HCT116 (cell line): ENCODE results near the gene SUFU. TPM values are rescaled to one million over a fixed set of nuclear protein-coding genes. Genes with fewer than 3 reads are reported as not detected.

ENCODE experiments used
- ATAC-seq: fragments of 200-7000 bp; cut with Tn5 transposase; 2 replicates; pipeline ENCODE4 v1.9.1; 2020; ENCODE audit warnings: mild to moderate bottlenecking, moderate library complexity
- BruUV-seq: library from RNA; stranded (reverse); fragments of 400-500 nt; replicated peaks from 2 replicates; lab custom pipeline; 2021; lab: Mats Ljungman, UMichigan
- CTCF ChIA-PET: fragments of 300-600 bp; sonication (Branson Sonifier 250); formaldehyde crosslinking; loops from one replicate; lab custom pipeline; 2021; ENCODE audit warnings: antibody characterized with exemption; lab: Charles Lee
- POLR2A ChIA-PET: fragments of 300-600, 350-600 bp; sonication (Branson Sonifier 250); formaldehyde crosslinking; loops from one replicate; lab custom pipeline; 2021; ENCODE audit warnings: antibody characterized with exemption; lab: Charles Lee
- RAD21 ChIA-PET, 2 experiments: fragments of 300-600 bp; sonication (Branson Sonifier 250); formaldehyde crosslinking; loops; one replicate each; lab custom pipeline; 2023; ENCODE audit warnings: low total read pairs in 2 of 2; ENCODE audit not compliant: uncharacterized antibody in 2 of 2, unreplicated experiment in 2 of 2, low non-redundant PET in 1 of 2; lab: Charles Lee
- DNase-seq: peaks from one replicate; pipeline ENCODE4 v3.0.0-alpha.2; 2010; ENCODE audit warnings: low read depth, low spot score
- H2AFZ ChIP-seq: fragments of 200-600 bp; shearing (Covaris generic), sonication (generic); 2 replicates; pipeline ENCODE4 v1.6.1; 2017; ENCODE audit warnings: low read depth, mixed run types, mixed read lengths, antibody characterized with exemption, low read length; ENCODE audit not compliant: poor library complexity, severe bottlenecking
- H3K27ac ChIP-seq: 2 replicates; pipeline ENCODE4 v1.5.1; 2012; ENCODE audit warnings: low read depth, low read length
- H3K27me3 ChIP-seq: fragments of 200-600 bp; sonication (generic); 2 replicates; pipeline ENCODE4 v1.6.1; 2016; ENCODE audit warnings: mixed run types, low read length, mixed read lengths; ENCODE audit not compliant: insufficient read depth
- H3K36me3 ChIP-seq, 2 experiments: fragments of 200-500 bp in 1 of 2; fragments of 200-600 bp in 1 of 2; sonication (Bioruptor generic) in 1 of 2; sonication (generic) in 1 of 2; 2 replicates each; pipeline versions ENCODE4 v1.5.1 to v1.6.1; 2014 to 2016; ENCODE audit warnings: low read length in 2 of 2, inconsistent platforms in 1 of 2, mixed read lengths in 1 of 2, mixed run types in 1 of 2; ENCODE audit not compliant: insufficient read depth in 2 of 2, control insufficient read depth in 1 of 2
- H3K4me1 ChIP-seq, 2 experiments: fragments of 200-600 bp in 1 of 2; sonication (generic) in 1 of 2; 2 replicates each; pipeline versions ENCODE4 v1.5.1 to v1.6.1; 2012 to 2017; ENCODE audit warnings: low read length in 2 of 2, inconsistent platforms in 1 of 2, mild to moderate bottlenecking in 1 of 2, mixed read lengths in 1 of 2, mixed run types in 1 of 2, moderate library complexity in 1 of 2; ENCODE audit not compliant: insufficient read depth in 2 of 2, control insufficient read depth in 1 of 2
- H3K4me2 ChIP-seq: fragments of 200-600 bp; sonication (generic); 2 replicates; pipeline ENCODE4 v1.6.1; 2017; ENCODE audit warnings: mixed run types, low read length, mixed read lengths
- H3K4me3 ChIP-seq, 2 experiments: fragments of 200-600 bp in 1 of 2; sonication (generic) in 1 of 2; replicated peaks in 1 of 2; 2 replicates each; pipeline ENCODE4 v1.5.1; 2011 to 2016; ENCODE audit warnings: low read length in 2 of 2, control low read depth in 1 of 2, low read depth in 1 of 2, mild to moderate bottlenecking in 1 of 2, mixed read lengths in 1 of 2, mixed run types in 1 of 2
- H3K79me2 ChIP-seq: fragments of 200-600 bp; sonication (generic); 2 replicates; pipeline ENCODE4 v1.6.1; 2017; ENCODE audit warnings: mild to moderate bottlenecking, mixed run types, low read length, moderate library complexity, mixed read lengths; ENCODE audit not compliant: insufficient read depth
- H3K9ac ChIP-seq: fragments of 200-600 bp; sonication (generic); 2 replicates; pipeline ENCODE4 v1.6.1; 2016; ENCODE audit warnings: low read length, mixed read lengths
- H3K9me2 ChIP-seq: fragments of 200-600 bp; sonication (generic), shearing (Covaris generic); 2 replicates; pipeline ENCODE4 v1.6.1; 2017; ENCODE audit warnings: mixed run types, mild to moderate bottlenecking, moderate library complexity; ENCODE audit not compliant: insufficient read depth
- H3K9me3 ChIP-seq, 2 experiments: fragments of 200-500 bp in 1 of 2; fragments of 200-600 bp in 1 of 2; sonication (Bioruptor generic) in 1 of 2; sonication (generic) in 1 of 2; 2 replicates each; pipeline ENCODE4 v1.6.1; 2014 to 2017; ENCODE audit warnings: low read length in 2 of 2, mixed read lengths in 2 of 2, inconsistent platforms in 1 of 2, low read depth in 1 of 2, mild to moderate bottlenecking in 1 of 2, mixed run types in 1 of 2, moderate library complexity in 1 of 2; ENCODE audit not compliant: control insufficient read depth in 1 of 2, insufficient read depth in 1 of 2
- H4K20me1 ChIP-seq: fragments of 200-600 bp; sonication (generic), shearing (Covaris generic); 2 replicates; pipeline ENCODE4 v1.6.1; 2017; ENCODE audit warnings: mixed run types, mild to moderate bottlenecking, moderate library complexity; ENCODE audit not compliant: insufficient read depth
- EZH2phosphoT487 ChIP-seq: fragments of 200-600 bp; IDR thresholded peaks from 2 replicates; pipeline ENCODE4 v1.6.1; 2018; ENCODE audit warnings: antibody characterized with exemption, borderline replicate concordance
- POLR2A ChIP-seq: IDR thresholded peaks from 2 replicates; pipeline ENCODE4 v1.7.0; 2011; ENCODE audit warnings: borderline replicate concordance; ENCODE audit not compliant: insufficient read depth, insufficient read length; ENCODE audit errors: extremely low read depth
- RAD21 ChIP-seq: IDR thresholded peaks from 2 replicates; pipeline ENCODE4 v1.6.1; 2012; ENCODE audit warnings: low read depth, mild to moderate bottlenecking
- REST ChIP-seq: IDR thresholded peaks from 2 replicates; pipeline ENCODE4 v1.6.1; 2012; ENCODE audit warnings: low read depth
- SRF ChIP-seq: IDR thresholded peaks from 2 replicates; pipeline ENCODE4 v1.6.1; 2012; ENCODE audit warnings: low read depth
- YY1 ChIP-seq: IDR thresholded peaks from 2 replicates; pipeline ENCODE4 v1.6.1; 2011; ENCODE audit warnings: low read length, low read depth, moderate library complexity, mild to moderate bottlenecking; ENCODE audit not compliant: insufficient replicate concordance; ENCODE audit errors: extremely low read depth
- intact Hi-C: fragments of 100-400 bp; cut with micrococcal nuclease; formaldehyde crosslinking; loops from 2 replicates; pipeline ENCODE4 v1.10.0; 2022
- total RNA-seq: library from RNA; stranded (reverse); gene quantifications from one replicate; pipeline ENCODE4 v1.2.1, GENCODE V29; 2021; ENCODE audit not compliant: unreplicated experiment

SUFU gene
- total RNA-seq, 1 experiment from 2014 or later = 18.8 TPM

DNA sequence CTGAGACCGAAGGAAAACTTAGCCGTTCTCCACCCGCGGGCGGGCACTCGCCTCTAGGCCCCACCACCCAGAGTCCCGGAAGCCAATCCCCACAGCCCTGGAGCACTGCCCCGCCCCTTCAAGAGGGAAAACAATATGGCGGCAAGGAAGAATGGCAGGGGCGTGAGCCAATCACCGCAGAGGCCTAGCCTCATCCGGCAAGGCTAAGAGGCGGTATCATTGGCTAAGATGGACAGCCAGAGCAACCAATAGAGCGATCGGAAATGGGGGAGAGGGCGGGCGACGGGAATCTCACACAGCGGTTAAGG is 1.8 kb upstream of the SUFU start:
- H3K27ac ChIP-seq = peak overlapping the region; percentile 59
- ATAC-seq = peak; percentile 80

More for the DNA sequence above, 1.8 kb upstream of the SUFU start:
- H4K20me1 ChIP-seq = no peaks in the 10 kb centered on the region
- peak overlapping the region; percentile 83 to 89 for H3K4me3 ChIP-seq
- POLR2A ChIA-PET = interaction anchor here (0.6 to 2.3 kb wide), 11 partner anchors 9 to 332 kb away, joined by 3 to 8 read pairs (median 4); partner anchors contain the start of gene GBF1
- RAD21 ChIA-PET = interaction anchor here (0.7 to 1.3 kb wide), 2 partner anchors 81 to 82 kb away, joined by 3 to 7 read pairs (median 5); partner anchors contain the start of gene FBXL15 (in 1 of the 2)
- H3K79me2 ChIP-seq = peaks cover 64% of the 10 kb centered on the region
- H3K9ac ChIP-seq = peak overlapping the region; percentile 74
- TF ChIP-seq SRF = no peak
- peak; percentile 98 for TF ChIP-seq YY1
- TF ChIP-seq RAD21 = no peak
- TF ChIP-seq EZH2phosphoT487 = no peak
- no peak for TF ChIP-seq POLR2A
- TF ChIP-seq REST = no peak
- peak; percentile 100 for DNase-seq
- CTCF ChIA-PET = interaction anchor here (0.6 to 5.3 kb wide), 19 partner anchors 16 to 490 kb away, joined by 3 to 103 read pairs (median 4); no protein-coding TSS in a partner anchor
- H3K9me3 ChIP-seq = no peaks in the 10 kb centered on the region
- no peaks in the 10 kb centered on the region for H3K9me2 ChIP-seq
- H3K36me3 ChIP-seq = peaks cover 0 to 3% of the 10 kb centered on the region in 2 experiments; a peak in 1 of 4 replicates
- no peak overlapping the region for H2AFZ ChIP-seq
- H3K27me3 ChIP-seq = no peaks in the 10 kb centered on the region
- intact Hi-C loops = loop anchor here (1.0 to 5.0 kb wide), 5 partner anchors 79 to 350 kb away; partner anchors contain the start of genes ARL3, NOLC1 and SFXN2
- peaks cover 13 to 27% of the 10 kb centered on the region in 2 experiments for H3K4me1 ChIP-seq
- no TSS peak for BruUV-seq
- H3K4me2 ChIP-seq = peak overlapping the region; percentile 84
